ENCODE data around the gene ATP2A3.
A peak's percentile ranks its signal among the peaks of the same experiment; 100 is the strongest.

Gene ATP2A3

DNA sequence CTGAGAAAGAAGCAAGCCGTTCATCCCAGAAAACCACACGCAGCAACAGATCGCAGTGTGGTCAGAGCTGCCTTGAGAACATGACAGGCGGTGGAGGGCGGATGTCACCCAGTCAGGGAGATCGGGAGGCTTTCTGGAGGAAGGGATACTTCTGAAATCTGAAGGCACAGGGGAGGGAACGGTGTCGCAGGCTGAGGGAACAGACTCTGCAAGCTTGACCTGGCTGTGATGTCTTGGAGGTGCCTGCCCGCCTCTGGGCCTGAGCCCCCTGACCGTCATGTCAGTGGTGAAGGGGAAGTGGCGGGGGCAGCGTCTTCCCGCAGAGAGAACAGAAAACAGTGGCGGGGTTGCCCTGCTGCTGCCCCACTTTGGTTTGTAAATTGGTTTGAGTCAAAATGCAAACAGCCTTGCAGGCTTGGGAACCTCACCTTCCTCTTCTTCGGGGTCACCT, 8.1 kb upstream of the ATP2A3 start:
- DNase-seq = no peak

DNA sequence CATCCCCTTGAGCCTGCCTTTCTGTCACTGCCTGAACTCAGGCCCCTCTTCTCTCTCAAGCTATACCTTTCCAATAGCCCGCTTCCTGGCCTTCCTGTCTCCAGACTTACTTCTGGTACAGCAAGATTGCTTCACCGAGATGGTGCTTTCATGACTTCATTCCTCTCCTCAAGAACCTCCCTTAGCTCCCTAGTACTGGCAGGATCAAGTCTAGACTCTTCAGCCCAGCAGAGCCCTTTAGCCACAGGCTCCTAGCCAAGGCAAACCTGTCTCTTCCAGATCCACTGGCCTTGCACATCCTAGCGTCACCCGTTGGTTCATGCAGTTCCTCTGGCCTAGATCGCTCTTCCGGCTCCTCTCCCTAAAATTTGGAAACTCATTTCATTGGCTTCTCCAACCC, 6.4 kb upstream of the ATP2A3 start:
- DNase-seq = no peak

GRCh38 chr17:3969963-3970362, 5.7 kb upstream of the ATP2A3 start:
- DNase-seq = no peak

DNA sequence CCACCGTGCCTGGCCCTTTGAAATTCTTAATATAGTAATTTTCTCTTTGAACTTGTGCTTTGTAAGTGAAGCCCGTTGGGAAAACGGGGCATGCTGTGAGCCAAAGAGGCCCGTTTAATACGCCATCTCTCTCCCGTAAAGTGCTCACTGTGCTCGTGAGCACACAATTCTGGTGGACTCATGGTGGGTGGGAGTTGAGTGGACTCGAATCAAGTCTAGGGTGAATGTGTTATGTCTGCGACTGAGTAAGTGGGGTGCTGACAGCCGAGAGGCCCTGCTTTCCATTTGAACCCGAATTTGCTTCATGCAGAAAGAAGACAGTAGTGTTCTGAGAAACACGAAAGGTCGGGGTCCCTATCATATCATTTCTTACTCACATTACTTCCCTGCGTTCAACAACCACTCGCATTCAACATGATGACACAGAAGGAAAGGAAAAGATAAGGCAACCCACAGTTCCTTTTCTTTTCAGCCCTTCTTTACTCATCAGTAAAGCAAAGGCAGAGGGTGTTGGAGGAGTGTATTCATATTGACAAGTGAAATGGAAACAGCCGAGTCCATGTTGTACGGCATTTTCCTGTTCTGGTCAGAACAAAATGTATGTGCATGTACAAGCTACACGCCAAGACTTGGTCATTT, 4.8 kb upstream of the ATP2A3 start:
- no peak for DNase-seq

- DNase-seq = no peak
These were observed 3.8 kb upstream of the ATP2A3 start for GRCh38 chr17:3968015-3968414.

DNA sequence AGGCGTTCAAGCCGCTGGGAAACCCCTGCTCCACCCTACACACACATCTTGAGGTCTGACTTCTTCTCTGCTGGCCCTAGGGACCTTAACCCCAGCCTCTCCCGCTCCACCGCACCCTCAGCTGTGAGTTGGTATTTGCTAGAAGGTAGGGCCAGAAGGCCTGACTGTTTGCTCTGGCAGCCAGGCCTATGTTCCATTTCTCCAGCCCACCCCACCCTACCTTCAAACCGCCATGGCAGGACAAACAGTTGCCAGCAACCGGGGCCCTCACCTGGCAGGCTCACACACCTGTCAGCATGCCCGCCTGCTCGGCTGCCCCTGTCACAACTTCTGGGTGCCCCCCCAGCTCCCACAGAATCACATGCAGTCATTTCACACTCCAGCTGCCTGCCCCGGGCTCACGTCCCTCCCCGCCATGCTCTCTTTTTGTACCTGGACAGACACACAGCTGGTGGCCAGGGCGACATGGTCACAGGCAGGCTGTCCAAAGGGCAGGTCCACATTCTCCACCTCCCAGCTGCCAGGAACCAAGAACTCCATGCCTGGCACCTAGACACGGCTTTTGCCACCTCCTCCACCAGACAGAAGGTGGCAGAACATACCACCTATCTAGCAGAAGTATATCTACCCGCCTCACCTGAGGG, 2.6 kb upstream of the ATP2A3 start:
- DNase-seq = no peak

DNA sequence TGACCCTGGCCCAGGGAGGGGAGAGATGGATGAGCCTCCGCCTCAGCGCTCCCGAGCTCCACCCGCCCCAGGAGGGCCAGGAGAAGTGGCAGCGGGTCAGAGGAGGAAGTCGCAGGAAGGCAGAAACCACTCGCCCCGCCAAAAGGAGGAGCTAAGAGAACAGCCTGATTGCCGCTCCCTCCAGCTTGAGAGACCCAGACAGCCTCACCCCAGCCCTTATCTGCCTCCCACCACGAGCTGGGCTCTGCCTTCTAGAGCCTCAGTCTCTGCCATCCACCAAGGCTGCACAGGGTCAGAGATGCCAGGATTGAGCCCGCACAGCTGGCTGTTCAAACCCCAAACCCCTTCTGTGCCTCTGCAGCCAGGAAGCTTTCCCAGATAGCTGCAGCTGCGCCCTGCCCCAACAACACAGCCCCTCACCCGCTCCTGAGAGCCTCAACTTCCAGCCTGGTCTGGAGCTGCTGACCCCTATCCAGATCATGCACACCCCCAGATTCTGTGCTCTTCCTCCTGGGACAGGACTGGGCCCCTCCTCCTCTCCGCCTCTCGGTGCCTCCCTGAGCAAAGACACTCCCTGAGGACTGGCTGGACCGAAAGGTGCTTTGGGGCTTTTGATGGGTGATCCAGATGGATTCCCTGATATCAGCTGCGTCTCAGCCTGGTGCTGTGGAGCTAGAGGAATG, 1.0 kb upstream of the ATP2A3 start:
- DNase-seq = peak; percentile 61

- peak; percentile 75 for DNase-seq
These were observed 718 bp downstream of the ATP2A3 start for GRCh38 chr17:3963237-3964201.

- DNase-seq = no peak
These were observed 1.3 kb downstream of the ATP2A3 start for GRCh38 chr17:3962965-3963236.

GRCh38 chr17:3962217-3962964, 1.8 kb downstream of the ATP2A3 start:
- no peak for DNase-seq

DNA sequence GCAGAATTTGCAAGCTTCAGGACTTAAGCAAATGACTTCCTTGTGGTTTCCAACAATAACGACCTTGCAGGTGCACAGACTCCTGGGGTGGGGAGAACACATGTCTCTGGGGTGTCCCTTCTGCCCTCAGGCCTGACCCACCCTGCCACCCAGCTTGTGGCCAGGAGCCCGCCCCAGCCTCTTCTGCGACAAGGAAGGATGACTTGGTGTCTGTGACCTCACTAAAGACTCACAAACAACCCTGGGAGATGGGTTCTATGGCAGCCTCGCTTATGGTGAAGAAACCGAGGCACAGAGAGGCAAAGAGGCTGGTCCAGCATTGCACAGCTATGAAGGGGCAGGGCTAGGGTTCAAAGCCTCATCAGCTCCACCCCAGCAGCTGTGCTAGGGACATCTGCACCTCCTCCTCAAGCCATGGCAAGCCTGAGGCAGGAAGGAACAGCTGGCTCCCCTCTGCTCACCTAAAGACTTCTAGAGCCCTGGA, 2.6 kb downstream of the ATP2A3 start:
- DNase-seq = no peak

DNA sequence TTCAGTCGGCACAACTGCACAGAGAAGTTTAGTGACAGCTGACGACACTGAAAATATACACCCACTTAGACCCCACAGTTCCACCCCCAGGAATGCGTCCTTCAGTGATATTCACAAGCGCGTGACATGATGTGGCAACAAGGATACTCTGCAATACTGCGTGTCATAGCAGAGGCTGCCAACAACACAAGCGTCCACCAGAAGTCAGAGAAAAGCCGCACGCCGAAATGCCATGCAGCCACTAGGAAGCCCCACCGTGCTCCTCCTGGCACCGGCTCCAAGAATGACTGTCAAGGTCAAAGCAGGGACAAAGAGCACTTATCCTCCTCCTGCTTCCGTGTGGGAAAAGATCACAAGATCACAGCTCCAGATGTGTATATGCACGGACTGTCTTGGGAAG, 3.5 kb downstream of the ATP2A3 start:
- no peak for DNase-seq

- no peak for DNase-seq
These were observed 4.2 kb downstream of the ATP2A3 start for GRCh38 chr17:3959921-3960601.

DNA sequence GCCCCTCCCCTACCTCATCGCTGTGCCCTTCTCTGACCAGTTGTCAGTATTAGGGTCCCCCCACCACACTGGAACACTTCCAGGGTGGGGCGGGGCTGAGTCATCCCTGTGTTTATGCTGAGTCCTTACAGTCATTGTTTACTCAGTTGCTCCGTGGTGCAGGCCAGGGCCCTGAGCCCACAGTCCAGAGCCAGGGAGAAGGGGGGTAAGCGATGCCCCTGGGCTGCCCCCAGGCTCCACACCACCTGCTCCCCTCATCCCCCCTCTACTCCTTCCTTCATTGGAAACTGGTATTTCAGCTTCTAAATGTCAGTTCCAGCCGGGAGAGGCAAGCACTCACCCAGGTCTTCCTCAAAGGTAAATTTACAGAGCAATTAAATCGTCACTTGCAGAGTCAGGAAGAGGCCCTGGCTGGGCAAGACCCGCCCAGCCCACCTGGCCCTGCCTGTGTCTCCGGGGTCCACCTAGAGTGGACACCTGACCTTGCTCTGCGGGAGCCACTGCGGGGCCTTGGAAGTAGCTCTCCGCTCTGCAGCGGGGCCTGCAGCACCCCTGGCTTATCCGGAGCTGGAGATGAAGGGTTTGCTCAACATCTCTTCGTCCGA, 4.8 kb downstream of the ATP2A3 start:
- DNase-seq = no peak

- DNase-seq = no peak
These were observed 6.3 kb downstream of the ATP2A3 start for GRCh38 chr17:3957735-3958599.

GRCh38 chr17:3956983-3957382, 7.3 kb downstream of the ATP2A3 start:
- DNase-seq = no peak

DNA sequence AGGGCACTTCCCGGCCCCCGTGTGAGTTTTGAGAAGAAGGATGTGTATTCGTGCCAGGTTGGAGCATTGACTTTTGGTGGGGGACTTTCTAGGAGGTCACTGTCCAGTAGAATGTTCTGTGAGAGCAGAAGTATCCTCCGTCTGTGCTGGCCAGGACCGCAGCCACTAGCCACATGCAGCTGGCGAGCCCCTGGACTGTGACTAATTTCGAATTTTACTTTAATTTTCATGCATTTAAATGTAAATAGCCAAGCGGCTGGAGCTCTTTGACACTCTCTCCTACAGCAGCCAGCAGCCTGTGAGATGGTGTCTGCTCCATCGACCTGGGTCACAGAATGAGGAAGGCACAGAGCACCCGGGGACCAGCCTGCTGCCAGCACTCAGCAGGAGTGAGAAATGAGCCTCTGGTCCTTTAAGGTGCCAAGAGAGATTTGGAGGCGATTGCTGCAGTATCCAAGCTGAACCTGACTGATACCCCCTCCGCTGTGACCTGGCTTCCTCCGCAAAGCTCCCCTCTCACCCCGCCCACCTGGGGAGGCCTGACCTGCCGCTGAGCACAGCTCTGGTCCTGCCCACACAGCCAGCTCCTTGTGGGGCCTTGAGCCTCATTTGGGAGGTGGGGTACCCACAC, 7.8 kb downstream of the ATP2A3 start:
- DNase-seq = no peak

- no peak for DNase-seq
These were observed 8.6 kb downstream of the ATP2A3 start for GRCh38 chr17:3955673-3955988.

- no peak for DNase-seq
These were observed 9.1 kb downstream of the ATP2A3 start for GRCh38 chr17:3954976-3955672.

All from activated effector memory CD4-positive, alpha-beta T cell treated with Interleukin-2 at 50 U/mL for 16 hours (primary cell).